ENCODE results near the gene MTHFR.

DNA sequence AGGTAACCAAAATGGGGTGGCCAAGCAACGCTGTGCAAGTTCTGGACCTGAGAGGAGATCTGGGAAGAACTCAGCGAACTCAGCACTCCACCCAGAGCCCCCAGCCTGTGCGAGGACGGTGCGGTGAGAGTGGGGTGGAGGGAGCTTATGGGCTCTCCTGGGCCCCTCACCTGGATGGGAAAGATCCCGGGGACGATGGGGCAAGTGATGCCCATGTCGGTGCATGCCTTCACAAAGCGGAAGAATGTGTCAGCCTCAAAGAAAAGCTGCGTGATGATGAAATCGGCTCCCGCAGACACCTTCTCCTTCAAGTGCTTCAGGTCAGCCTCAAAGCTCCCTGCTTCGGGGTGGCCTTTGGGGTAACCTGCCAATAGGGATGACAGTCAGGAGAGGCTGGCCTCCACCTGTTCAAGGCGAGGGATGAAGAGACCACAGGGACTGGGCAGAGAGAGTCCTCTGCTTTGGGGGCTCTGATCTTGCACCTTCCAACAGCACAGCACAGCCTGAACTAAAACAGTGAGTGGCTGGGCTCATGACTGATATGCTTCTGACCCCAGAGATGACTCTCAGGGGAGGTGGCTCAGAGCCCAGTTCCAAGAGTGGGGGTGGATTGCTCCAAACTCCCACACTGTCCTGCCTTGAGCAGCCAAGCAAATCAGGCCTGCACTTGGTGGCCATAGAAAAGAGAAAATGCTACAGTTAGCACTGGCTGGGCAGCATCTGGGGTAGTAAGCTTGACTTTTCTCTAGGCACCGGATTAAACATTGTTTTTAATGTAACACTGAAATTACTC lies 9.5 kb downstream of the MTHFR start:
- TF ChIP-seq, protein P1, sequence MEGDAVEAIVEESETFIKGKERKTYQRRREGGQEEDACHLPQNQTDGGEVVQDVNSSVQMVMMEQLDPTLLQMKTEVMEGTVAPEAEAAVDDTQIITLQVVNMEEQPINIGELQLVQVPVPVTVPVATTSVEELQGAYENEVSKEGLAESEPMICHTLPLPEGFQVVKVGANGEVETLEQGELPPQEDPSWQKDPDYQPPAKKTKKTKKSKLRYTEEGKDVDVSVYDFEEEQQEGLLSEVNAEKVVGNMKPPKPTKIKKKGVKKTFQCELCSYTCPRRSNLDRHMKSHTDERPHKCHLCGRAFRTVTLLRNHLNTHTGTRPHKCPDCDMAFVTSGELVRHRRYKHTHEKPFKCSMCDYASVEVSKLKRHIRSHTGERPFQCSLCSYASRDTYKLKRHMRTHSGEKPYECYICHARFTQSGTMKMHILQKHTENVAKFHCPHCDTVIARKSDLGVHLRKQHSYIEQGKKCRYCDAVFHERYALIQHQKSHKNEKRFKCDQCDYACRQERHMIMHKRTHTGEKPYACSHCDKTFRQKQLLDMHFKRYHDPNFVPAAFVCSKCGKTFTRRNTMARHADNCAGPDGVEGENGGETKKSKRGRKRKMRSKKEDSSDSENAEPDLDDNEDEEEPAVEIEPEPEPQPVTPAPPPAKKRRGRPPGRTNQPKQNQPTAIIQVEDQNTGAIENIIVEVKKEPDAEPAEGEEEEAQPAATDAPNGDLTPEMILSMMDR (IDR thresholded peaks at IDR 0.05; ENCODE audit: low read length), result no peak
- TF ChIP-seq EZH2 (IDR thresholded peaks at IDR 0.05; ENCODE audit: borderline replicate concordance, low read length), result no peak
